ENCODE results near the gene KLHL30.

- TF ChIP-seq PPARA (CRISPR knock-in tag; IDR thresholded peaks at IDR 0.05; ENCODE audit: borderline replicate concordance) (no peak), RARB (CRISPR knock-in tag; IDR thresholded peaks at IDR 0.05) (no peak), CSDC2 (CRISPR knock-in tag; IDR thresholded peaks at IDR 0.05) (no peak), ZFP3 (CRISPR knock-in tag; IDR thresholded peaks at IDR 0.05) (no peak), ESRRG (CRISPR knock-in tag; IDR thresholded peaks at IDR 0.05) (no peak), ARNTL (CRISPR knock-in tag; IDR thresholded peaks at IDR 0.05; ENCODE audit: borderline replicate concordance, low read depth) (no peak), TSHZ2 (CRISPR knock-in tag; IDR thresholded peaks at IDR 0.05) (no peak), ZFP30 (CRISPR knock-in tag; IDR thresholded peaks at IDR 0.05) (no peak)
These were observed 21.9 kb upstream of the KLHL30 start for GRCh38 chr2:238116298-238117198.

All from SK-N-SH treated with all-trans-retinoic acid at 6 μM for 48 hours (cell line).